GM12892 (cell line): ENCODE data around the gene VOPP1.

ENCODE experiments used
- POLR2A ChIP-seq: IDR thresholded peaks from 2 replicates; pipeline ENCODE4 v1.6.1; 2011; ENCODE audit warnings: low read depth, low read length, control low read depth
- POLR2AphosphoS5 ChIP-seq: IDR thresholded peaks from 2 replicates; pipeline ENCODE4 v1.6.1; 2011; ENCODE audit warnings: low read depth, low read length, control low read depth

DNA sequence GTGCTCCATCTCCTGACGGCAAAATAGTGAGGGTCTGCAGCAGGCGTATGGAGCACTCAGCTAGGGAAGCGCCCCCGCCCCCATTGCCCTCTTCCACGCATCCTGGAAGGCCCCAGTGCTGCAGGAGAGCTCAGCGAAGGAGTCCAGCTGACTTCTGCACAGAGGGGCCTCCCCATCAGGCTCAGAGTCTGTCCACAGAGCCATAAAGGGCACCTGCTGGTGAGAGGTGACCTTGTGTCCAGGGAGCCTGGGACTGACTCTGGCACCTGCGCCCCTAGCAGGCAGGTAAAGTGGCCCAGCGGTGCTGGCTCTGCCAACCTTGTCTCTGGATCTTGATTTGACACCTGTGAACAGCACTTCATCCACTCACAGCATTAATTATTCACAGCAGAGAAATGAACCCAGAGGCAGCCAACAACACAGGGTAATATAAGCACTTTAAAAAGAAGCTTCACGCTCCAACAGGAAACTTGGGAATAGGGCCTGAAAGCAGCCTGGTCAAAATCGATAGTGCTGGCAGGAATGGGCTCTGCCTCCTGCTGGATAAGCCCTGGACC lies 59.6 kb downstream of the VOPP1 start:
- TF ChIP-seq POLR2A = peak; percentile 27; the same call in 1 of the 2 replicates
- no peak for TF ChIP-seq POLR2AphosphoS5
